Naive B cell (primary cell): ENCODE data around the gene STK24. TPM values are rescaled to one million over a fixed set of nuclear protein-coding genes. Genes with fewer than 3 reads are reported as not detected.
"Not testable (repeated sequence)": the region's sequence is repeated elsewhere in the genome, so short reads cannot be mapped to it uniquely, and the experiment has no call there.

Source experiments
- ATAC-seq, 2 donors: fragments of 150-1000 bp; cut with Tn5 transposase; 2 replicates each; pipeline ENCODE4 v1.10.0; 2021; ENCODE audit warnings: low read depth in 2 of 2, mild to moderate bottlenecking in 2 of 2, moderate library complexity in 2 of 2
- DNase-seq: peaks from one replicate; pipeline ENCODE4 v3.0.0; 2022
- H3K27ac Mint-ChIP-seq, 6 donors: one replicate each; pipeline ENCODE4 v1.8.0; 2020 to 2022; ENCODE audit warnings: mild to moderate bottlenecking in 6 of 6, mixed read lengths in 6 of 6, moderate library complexity in 5 of 6, inconsistent platforms in 2 of 6
- H3K27me3 Mint-ChIP-seq, 3 donors: one replicate each; pipeline ENCODE4 v1.8.0; 2021 to 2022; ENCODE audit warnings: mixed read lengths in 3 of 3, mild to moderate bottlenecking in 1 of 3
- H3K36me3 Mint-ChIP-seq, 2 donors: one replicate each; pipeline ENCODE4 v1.8.0; 2020 to 2022; ENCODE audit warnings: mixed read lengths in 2 of 2, inconsistent platforms in 1 of 2, mild to moderate bottlenecking in 1 of 2
- H3K4me1 Mint-ChIP-seq, 3 donors: one replicate each; pipeline ENCODE4 v1.8.0; 2020 to 2022; ENCODE audit warnings: mixed read lengths in 3 of 3, inconsistent platforms in 1 of 3, mild to moderate bottlenecking in 1 of 3, moderate library complexity in 1 of 3
- H3K4me3 Mint-ChIP-seq, 8 donors: one replicate each; pipeline ENCODE4 v1.8.0; 2020 to 2022; ENCODE audit warnings: mild to moderate bottlenecking in 8 of 8, mixed read lengths in 8 of 8, moderate library complexity in 8 of 8, inconsistent platforms in 2 of 8
- H3K9me3 Mint-ChIP-seq, 7 donors: one replicate each; pipeline ENCODE4 v1.8.0; 2020 to 2022; ENCODE audit warnings: mixed read lengths in 7 of 7, mild to moderate bottlenecking in 5 of 7, inconsistent platforms in 2 of 7, moderate library complexity in 1 of 7
- polyA plus RNA-seq, 6 donors: library from polyadenylated mRNA; unstranded; fragments of 300-500 nt; fragmentation: Illumina TruSeq; gene quantifications; one replicate each; pipeline ENCODE4 v1.2.3, GENCODE V29; 2021; ENCODE audit warnings: low read depth in 6 of 6

Gene STK24
- polyA plus RNA-seq, 6 donors from 2014 or later = 30.2 to 63.1 (median 37.2) TPM

DNA sequence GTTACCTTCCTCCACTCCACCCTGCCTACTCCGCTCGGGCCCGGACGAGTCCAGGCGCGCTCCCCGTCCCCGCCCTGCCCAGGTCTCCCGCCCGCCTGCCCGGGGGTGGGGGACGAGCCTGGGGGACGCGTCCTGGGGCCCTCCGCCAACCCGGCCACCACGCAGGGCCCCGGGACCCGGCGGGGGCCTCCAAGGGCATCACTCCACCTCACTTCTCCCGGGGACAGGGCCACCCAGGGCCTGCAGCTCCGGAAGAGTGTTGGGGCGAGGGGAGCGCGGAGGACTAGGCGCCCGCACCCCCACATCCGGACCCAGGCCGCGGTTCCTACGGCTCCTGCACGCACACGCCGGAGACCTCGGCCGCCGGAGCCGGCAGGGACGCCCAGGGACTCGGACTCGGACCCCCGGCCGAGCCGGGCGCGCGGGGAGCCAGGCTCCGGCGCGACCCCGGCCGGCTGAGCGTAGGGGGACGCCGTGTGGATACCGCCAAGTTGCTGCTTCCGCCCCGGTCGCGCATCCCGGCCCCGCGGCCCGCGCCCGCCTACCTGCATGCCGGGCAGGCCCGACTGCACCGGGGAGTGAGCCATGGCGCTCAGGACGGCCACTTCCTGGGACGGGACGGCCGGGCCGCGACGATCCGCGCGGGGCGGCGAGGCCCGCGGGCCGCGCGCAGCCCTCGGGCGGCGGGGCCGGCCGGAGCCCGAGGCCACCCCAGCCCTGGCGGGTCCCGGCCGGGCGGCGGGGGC, 534 bp downstream of the STK24 start:
- Mint-ChIP-seq H3K4me1 (peaks cover 39 to 54% (median 45%) of the 10 kb centered on the region in 3 donors), H3K4me3 (peak overlapping the region; percentile 80 to 95 (median 92)), H3K36me3 (no peaks in the 10 kb centered on the region), H3K27me3 (no peaks in the 10 kb centered on the region), H3K9me3 (no peaks in the 10 kb centered on the region), H3K27ac (peak overlapping the region in 4 of 6 donors; percentile 63 to 90 (median 86))
- DNase-seq (peak; percentile 52), ATAC-seq (peak; percentile 44 to 51)

DNA sequence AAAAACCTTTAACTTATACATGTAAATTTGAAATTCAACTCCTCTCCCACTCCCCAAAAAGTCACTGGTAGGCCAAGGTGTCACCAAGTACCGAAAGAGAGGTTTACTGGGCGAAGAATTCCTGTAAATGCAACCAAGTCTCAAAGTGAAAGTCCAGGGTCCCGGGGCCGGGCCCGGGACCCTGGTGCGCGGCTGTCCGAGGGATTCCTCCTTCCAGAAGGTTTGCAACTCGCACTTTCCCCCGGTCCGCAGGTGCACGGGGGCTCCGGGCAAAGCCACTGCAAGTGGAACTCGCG, 1.1 kb downstream of the STK24 start:
- Mint-ChIP-seq H3K27ac (peak overlapping the region; percentile 63 to 94 (median 86)), H3K36me3 (no peaks in the 10 kb centered on the region), H3K4me3 (peak overlapping the region; percentile 80 to 95 (median 92)), H3K9me3 (no peaks in the 10 kb centered on the region), H3K27me3 (no peaks in the 10 kb centered on the region), H3K4me1 (peaks cover 44 to 59% (median 50%) of the 10 kb centered on the region in 3 donors)
- ATAC-seq (no peak), DNase-seq (no peak)

DNA sequence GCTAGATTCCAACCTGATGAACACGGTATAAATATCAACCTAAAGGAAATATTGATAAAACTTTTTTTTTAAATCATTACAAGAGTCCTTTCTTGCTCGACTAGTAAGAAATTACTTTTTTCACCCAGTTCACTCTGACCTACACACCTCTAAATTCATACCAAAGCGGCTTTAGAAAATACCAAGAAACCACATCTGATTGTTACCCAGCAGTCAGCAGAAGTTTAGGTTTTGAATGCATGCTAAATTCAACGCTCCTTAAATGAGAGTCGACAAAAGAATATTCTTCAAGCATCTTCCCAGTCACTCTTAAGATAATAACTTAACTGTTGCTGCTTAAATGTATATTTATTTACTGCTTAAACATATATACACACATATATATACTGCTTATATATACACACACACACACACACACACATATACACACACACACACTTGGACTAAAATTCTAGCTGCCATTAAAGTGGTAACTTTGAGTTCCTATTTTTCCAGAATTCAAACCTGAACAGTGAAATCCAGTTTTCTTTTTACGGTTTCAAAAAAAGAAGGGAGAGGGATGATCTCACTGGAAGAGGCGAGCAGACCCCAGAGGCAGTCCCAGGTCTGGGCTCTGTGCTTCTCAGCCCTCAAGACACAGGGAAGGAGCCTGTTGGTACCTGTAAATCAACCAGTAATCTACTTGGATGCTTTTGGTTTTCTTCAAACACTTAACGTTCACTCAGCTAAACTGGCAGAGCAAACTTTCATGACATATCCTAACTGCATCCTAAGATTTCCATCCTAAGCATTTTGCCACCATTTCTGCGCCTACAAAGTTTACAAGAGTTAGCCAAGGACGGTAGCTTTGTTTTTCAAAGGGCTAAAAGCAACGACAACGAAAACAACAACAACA, 1.7 kb downstream of the STK24 start:
- peaks cover 50 to 65% (median 56%) of the 10 kb centered on the region in 3 donors for H3K4me1 Mint-ChIP-seq
- H3K9me3 Mint-ChIP-seq = no peaks in the 10 kb centered on the region
- H3K4me3 Mint-ChIP-seq = peak overlapping the region; percentile 80 to 95 (median 92)
- peak overlapping the region; percentile 63 to 94 (median 86) for H3K27ac Mint-ChIP-seq
- no peak for ATAC-seq
- H3K36me3 Mint-ChIP-seq = no peaks in the 10 kb centered on the region
- no peak for DNase-seq
- H3K27me3 Mint-ChIP-seq = no peaks in the 10 kb centered on the region

DNA sequence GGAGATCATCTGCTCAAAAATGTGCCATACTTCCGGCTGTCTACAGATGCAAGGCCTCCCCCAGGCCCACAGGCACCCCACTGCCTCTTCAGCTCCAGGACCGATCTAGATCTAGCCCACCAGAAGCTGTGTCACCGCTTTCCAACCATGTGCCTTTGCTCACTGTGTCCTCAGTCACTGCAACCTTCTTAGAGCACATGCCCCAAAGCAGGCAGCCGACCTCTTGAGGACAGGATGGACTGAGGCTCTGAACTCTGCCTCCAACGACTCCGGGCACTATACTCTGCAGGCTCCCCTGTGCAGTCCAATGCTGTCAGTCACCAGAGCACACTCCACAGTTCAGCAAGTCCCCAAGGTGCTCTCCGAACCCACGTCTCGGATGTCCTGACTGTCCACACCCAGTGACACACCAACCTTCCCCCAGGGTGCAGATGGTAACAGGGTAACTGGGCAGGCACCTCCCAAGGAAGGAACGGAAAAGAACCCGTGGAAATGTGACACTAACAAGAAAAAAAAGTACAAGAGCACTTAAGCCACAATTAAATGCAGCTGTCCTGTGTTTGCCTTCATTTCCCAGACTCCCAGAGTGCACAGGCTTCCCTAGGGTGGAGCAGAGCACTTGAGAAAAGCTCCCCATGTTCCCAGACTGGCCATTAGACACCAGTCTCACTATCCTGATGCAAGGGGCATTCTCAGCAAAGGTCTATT, 4.8 kb downstream of the STK24 start:
- Mint-ChIP-seq H3K9me3 (peaks cover 0 to 1% (median 0%) of the 10 kb centered on the region in 7 donors), H3K27me3 (no peaks in the 10 kb centered on the region), H3K4me3 (peak overlapping the region; percentile 10 to 93 (median 84)), H3K27ac (peak overlapping the region; percentile 89 to 95 (median 93)), H3K4me1 (peaks cover 73 to 87% (median 82%) of the 10 kb centered on the region in 3 donors), H3K36me3 (no peaks in the 10 kb centered on the region)
- DNase-seq (no peak), ATAC-seq (no peak)

DNA sequence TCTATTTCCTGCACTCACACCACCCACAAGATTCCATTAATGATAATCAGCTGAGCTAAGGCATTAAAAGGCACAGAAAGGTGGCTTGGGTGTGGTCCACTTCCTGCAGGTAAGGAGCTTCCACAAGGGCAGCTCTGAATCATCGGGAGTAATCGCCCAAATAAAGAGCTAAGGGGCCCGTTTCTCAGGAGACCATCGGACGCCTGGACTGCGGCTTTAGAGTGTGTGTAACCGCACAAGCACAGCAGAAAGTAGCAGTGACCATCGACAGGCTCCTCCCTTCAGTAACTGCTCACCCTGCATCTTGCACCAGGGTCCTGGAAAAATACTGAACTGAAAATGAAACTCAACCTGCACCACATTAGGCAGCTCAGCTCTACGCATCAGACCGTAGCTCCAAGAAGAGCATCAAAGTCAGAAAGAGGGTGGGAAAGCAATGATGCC, 6.0 kb downstream of the STK24 start:
- H3K27me3 Mint-ChIP-seq = no peaks in the 10 kb centered on the region
- H3K36me3 Mint-ChIP-seq = no peaks in the 10 kb centered on the region
- H3K4me3 Mint-ChIP-seq = peak overlapping the region; percentile 77 to 94 (median 92)
- H3K4me1 Mint-ChIP-seq = peaks cover 85 to 99% (median 94%) of the 10 kb centered on the region in 3 donors
- peak; percentile 88 to 92 for ATAC-seq
- peaks cover 0 to 1% (median 0%) of the 10 kb centered on the region in 7 donors for H3K9me3 Mint-ChIP-seq
- DNase-seq = peak; percentile 80
- peak overlapping the region; percentile 53 to 95 (median 92) for H3K27ac Mint-ChIP-seq

DNA sequence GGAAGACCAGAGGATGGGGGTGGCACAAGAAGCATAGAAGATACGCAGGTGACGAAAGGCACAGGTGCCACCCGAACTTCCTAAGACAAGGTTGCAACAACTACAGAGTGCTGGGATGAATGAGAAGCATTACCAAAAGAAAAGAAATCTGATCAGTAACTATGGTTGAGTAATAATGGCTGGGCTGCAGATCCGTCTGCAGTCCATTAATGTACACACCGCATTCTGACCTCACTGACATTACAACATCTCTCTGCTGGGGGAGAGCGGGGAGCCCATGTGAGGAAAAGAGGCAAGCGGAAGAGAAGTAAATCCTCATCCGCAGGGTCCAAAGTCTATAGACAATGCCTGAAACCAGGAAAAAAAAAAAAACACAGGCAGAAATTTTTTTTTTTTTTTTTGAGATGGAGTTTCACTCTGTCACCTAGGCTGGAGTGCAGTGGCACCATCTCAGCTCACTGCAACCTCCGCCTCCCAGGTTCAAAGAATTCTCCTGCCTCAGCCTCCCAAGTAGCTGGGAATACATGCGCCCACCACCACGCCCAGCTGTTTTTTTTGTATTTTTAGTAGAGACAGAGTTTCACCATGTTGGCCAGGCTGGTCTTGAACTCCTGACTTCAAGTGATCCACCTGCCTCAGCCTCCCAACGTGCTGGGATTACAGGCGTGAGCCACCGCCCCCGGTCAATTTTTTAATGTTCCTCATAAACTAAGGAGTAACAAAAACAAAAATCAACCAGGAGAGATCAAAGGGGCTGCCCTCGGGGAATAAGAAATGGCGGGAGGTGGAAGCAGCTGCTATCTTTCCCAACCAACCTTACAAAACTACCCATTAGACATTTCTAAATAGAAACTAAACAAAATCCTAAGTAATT, 7.2 kb downstream of the STK24 start:
- not testable (repeated sequence) for DNase-seq, ATAC-seq, H3K36me3 Mint-ChIP-seq, H3K27me3 Mint-ChIP-seq, H3K9me3 Mint-ChIP-seq
- H3K27ac Mint-ChIP-seq = peak overlapping the region; percentile 53 to 95 (median 90)
- H3K4me3 Mint-ChIP-seq = peak overlapping the region; percentile 15 to 93 (median 84)
- peaks cover 82 to 99% (median 90%) of the 10 kb centered on the region in 3 donors for H3K4me1 Mint-ChIP-seq

DNA sequence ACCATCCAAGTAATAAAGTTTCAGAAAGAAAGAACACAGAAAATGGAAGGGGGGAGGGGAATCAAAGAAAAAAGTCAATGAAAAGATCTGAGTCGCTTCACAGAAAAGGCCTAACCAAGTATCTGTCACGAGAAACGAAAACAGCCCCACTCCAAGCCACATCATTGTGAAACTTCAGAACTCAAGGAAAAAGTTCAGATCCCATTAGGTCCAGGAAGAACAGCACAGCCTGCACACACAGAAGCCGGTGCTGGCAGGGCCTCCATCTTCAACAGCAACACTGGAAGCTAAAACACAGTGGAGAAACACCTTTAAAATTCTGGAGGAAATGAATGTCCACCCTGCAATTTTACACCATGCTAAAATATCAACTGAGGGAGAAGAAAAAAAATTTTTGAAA, 8.0 kb downstream of the STK24 start:
- Mint-ChIP-seq H3K27me3 (no peaks in the 10 kb centered on the region), H3K4me3 (peak overlapping the region in 7 of 8 donors; percentile 47 to 93 (median 77)), H3K36me3 (no peaks in the 10 kb centered on the region), H3K9me3 (peaks cover 0 to 1% (median 0%) of the 10 kb centered on the region in 7 donors), H3K27ac (peak overlapping the region in 5 of 6 donors; percentile 68 to 95 (median 90)), H3K4me1 (peaks cover 83 to 99% (median 89%) of the 10 kb centered on the region in 3 donors)
- ATAC-seq = no peak
- no peak for DNase-seq

DNA sequence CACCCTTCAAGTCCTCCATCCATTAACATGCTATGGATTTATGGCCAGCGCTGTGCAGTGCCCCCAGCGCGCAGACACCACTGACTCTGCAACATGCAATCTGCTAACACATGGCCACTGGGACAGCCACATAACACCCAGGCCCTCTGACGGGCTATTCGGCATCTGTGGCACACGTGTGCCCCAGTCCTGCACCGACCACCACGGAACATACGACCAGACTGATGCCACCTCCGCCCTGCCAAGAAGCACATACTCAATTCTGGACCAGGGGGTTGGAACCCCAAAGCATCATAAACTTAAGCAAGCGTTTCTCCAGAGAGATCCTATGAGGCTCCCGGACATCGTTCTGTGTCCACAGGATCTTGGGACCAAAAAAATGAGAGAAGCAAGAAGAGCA, 9.8 kb downstream of the STK24 start:
- ATAC-seq (no peak), DNase-seq (no peak)
- peak overlapping the region; percentile 84 to 95 (median 90) for H3K27ac Mint-ChIP-seq
- peaks cover 79 to 98% (median 89%) of the 10 kb centered on the region in 3 donors for H3K4me1 Mint-ChIP-seq
- peaks cover 0 to 1% (median 0%) of the 10 kb centered on the region in 7 donors for H3K9me3 Mint-ChIP-seq
- no peaks in the 10 kb centered on the region for H3K27me3 Mint-ChIP-seq
- no peaks in the 10 kb centered on the region for H3K36me3 Mint-ChIP-seq
- peak overlapping the region; percentile 60 to 93 (median 76) for H3K4me3 Mint-ChIP-seq

DNA sequence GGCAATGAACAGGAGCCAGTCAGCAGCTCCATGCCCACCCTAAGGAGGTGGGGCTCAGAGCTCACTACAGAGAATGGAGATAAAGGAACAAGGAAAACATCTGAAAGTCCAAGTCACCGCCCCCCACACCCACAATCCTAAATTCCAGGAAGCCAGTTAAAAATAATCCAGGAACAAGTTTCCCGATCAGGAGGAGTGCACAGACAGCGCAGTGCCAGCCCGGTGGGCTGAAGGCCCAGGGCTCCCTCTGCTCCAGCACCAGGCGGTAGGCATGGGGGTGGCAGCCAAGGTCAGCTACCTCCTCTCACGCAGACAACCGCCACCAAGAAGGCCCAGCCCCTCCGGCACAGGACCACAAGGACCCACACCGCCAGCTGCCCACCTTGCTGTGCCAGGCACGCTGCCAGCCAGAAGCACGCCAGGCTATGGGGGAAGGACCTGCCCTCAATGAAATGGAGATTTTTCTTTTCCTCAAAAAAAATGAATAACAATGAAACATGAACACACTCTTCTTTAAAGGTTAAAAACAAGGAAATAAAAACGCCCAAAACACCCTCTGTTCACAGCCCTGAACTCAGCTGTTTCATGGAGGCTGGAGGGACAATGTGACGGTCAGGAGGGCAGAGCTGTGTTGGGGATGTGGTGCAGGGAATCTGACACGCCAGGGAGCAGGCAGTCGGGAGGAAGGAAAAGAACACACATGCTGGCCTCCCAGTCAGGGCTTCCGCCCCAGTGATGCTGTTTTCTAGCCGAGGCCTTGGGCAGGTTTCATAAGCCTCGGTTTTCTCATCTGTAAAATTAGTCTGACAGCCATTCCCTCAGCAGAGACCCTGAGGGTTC, 11.0 kb downstream of the STK24 start:
- Mint-ChIP-seq H3K27ac (peak overlapping the region; percentile 90 to 97 (median 94)), H3K27me3 (no peaks in the 10 kb centered on the region), H3K4me1 (peaks cover 77 to 97% (median 87%) of the 10 kb centered on the region in 3 donors), H3K36me3 (no peaks in the 10 kb centered on the region), H3K4me3 (peak overlapping the region; percentile 60 to 93 (median 76)), H3K9me3 (peaks cover 0 to 1% (median 0%) of the 10 kb centered on the region in 7 donors)
- DNase-seq (no peak), ATAC-seq (no peak)

DNA sequence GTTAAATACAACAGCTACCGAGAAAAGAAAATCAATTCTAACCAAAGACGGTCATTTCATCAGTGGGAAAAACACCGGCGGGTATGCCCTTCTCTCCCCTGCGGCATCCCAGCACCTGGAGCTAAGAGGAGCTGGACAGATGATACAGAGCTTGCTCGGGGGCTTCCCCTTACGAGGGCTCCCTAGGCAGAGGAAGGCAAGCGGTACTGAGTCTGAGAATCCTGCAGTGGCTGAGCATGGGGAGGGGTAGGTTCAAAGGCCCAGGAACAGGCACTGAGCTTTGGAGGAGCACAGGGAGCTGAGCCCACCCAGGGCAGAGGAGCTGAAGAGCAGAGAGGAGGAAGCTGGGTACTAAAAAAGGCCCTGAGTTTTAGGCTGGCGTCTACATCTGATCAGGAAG, 12.7 kb downstream of the STK24 start:
- Mint-ChIP-seq H3K27ac (peak overlapping the region; percentile 91 to 98 (median 94)), H3K27me3 (no peaks in the 10 kb centered on the region), H3K4me3 (peak overlapping the region; percentile 13 to 86 (median 74)), H3K9me3 (peaks cover 0 to 1% (median 0%) of the 10 kb centered on the region in 7 donors), H3K36me3 (no peaks in the 10 kb centered on the region), H3K4me1 (peaks cover 74 to 97% (median 84%) of the 10 kb centered on the region in 3 donors)
- DNase-seq = no peak
- ATAC-seq = peak in 1 of 2 donors; percentile 31

DNA sequence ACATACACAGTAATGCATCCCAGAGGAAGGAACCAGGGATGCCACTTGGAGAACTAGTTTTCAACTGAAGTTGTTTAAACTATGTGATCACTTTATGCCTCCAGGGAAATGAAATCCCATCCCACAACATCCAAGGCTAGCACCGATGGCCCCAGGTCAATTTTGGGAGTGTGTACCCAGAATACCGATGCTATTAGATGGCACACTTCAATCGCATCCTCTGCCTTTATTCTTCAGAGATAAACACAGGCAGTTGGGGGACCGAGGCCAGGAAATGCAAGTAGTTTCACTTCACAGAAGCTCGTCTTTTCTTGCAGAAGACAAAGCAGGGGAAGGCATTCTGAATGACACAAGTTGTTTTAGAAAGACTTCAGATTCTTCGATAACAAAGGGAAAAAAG, 13.8 kb downstream of the STK24 start:
- Mint-ChIP-seq H3K27me3 (no peaks in the 10 kb centered on the region), H3K9me3 (no peaks in the 10 kb centered on the region), H3K36me3 (no peaks in the 10 kb centered on the region), H3K4me1 (peaks cover 71 to 95% (median 82%) of the 10 kb centered on the region in 3 donors), H3K27ac (peak overlapping the region; percentile 89 to 98 (median 94)), H3K4me3 (peak overlapping the region; percentile 56 to 84 (median 74))
- DNase-seq (no peak), ATAC-seq (peak; percentile 65 to 67)
